T-cell (primary cell): ENCODE data around the gene HMX2. TPM values are rescaled to one million over a fixed set of nuclear protein-coding genes. Genes with fewer than 3 reads are reported as not detected.

ENCODE experiments used
- ATAC-seq, 4 experiments: fragments of 200-7000 bp in 3 of 4; fragments of 150-1000 bp in 1 of 4; cut with Tn5 transposase; replicated peaks in 1 of 4; 1 replicate in 3 of 4; 2 replicates in 1 of 4; pipeline ENCODE4 v1.10.0; 2021; ENCODE audit warnings: moderate library complexity in 3 of 4, mild to moderate bottlenecking in 2 of 4, moderate number of reproducible peaks in 1 of 4
- CTCF ChIA-PET, 2 donors: fragments of 300-600 bp; sonication (Branson Sonifier 250); formaldehyde crosslinking; loops; one replicate each; lab custom pipeline; 2022; ENCODE audit warnings: antibody characterized with exemption in 2 of 2; lab: Charles Lee
- POLR2A ChIA-PET, 2 donors: fragments of 300-600 bp; sonication (Branson Sonifier 250); formaldehyde crosslinking; loops; one replicate each; lab custom pipeline; 2022; ENCODE audit warnings: antibody characterized with exemption in 2 of 2; lab: Charles Lee
- DNase-seq, 35 experiments: peaks; one replicate each; pipeline versions ENCODE4 v3.0.0 to v3.0.0-alpha.2; 2013 to 2023
- H3K27ac ChIP-seq: one replicate; pipeline ENCODE4 v1.5.1; 2013; ENCODE audit warnings: low read length
- H3K27me3 ChIP-seq, 2 experiments: replicated peaks in 1 of 2; 1 replicate in 1 of 2; 2 replicates in 1 of 2; pipeline versions ENCODE4 v1.6.1 to v1.7.0; 2013; ENCODE audit warnings: low read length in 1 of 2, mixed read lengths in 1 of 2; ENCODE audit not compliant: control insufficient read depth in 2 of 2, insufficient read depth in 2 of 2; ENCODE audit errors: extremely low read depth in 1 of 2
- H3K36me3 ChIP-seq, 2 donors: 1 replicate in 1 of 2; 2 replicates in 1 of 2; pipeline versions ENCODE4 v1.6.1 to v1.7.0; 2013; ENCODE audit warnings: low read length in 1 of 2; ENCODE audit not compliant: control insufficient read depth in 2 of 2, insufficient read depth in 1 of 2; ENCODE audit errors: extremely low read depth in 1 of 2
- H3K4me1 ChIP-seq, 2 experiments: 1 replicate in 1 of 2; 2 replicates in 1 of 2; pipeline versions ENCODE4 v1.6.1 to v1.7.0; 2013; ENCODE audit warnings: low read length in 2 of 2, mixed read lengths in 1 of 2; ENCODE audit not compliant: insufficient read depth in 2 of 2, control insufficient read depth in 1 of 2; ENCODE audit errors: extremely low read depth in 1 of 2
- H3K4me3 ChIP-seq, 2 donors: 1 replicate in 1 of 2; 2 replicates in 1 of 2; pipeline versions ENCODE4 v1.5.1 to v1.7.0; 2013; ENCODE audit warnings: mild to moderate bottlenecking in 2 of 2, low read length in 1 of 2, moderate library complexity in 1 of 2; ENCODE audit not compliant: control insufficient read depth in 1 of 2; ENCODE audit errors: extremely low read depth in 1 of 2
- H3K9me3 ChIP-seq: 2 replicates; pipeline ENCODE4 v1.7.0; 2013
- H3K27ac Mint-ChIP-seq, 2 donors: one replicate each; pipeline ENCODE4 v1.8.0; 2020 to 2021; ENCODE audit warnings: mild to moderate bottlenecking in 2 of 2, mixed read lengths in 2 of 2
- H3K27me3 Mint-ChIP-seq, 2 donors: one replicate each; pipeline ENCODE4 v1.8.0; 2021 to 2022; ENCODE audit warnings: mixed read lengths in 2 of 2
- H3K36me3 Mint-ChIP-seq: one replicate; pipeline ENCODE4 v1.8.0; 2021; ENCODE audit warnings: mixed read lengths
- H3K4me1 Mint-ChIP-seq, 3 donors: one replicate each; pipeline ENCODE4 v1.8.0; 2020 to 2022; ENCODE audit warnings: mixed read lengths in 3 of 3, mild to moderate bottlenecking in 1 of 3
- H3K4me3 Mint-ChIP-seq, 3 donors: one replicate each; pipeline ENCODE4 v1.8.0; 2020 to 2022; ENCODE audit warnings: mild to moderate bottlenecking in 3 of 3, mixed read lengths in 3 of 3, moderate library complexity in 3 of 3
- H3K9me3 Mint-ChIP-seq, 3 donors: one replicate each; pipeline ENCODE4 v1.8.0; 2020 to 2022; ENCODE audit warnings: mixed read lengths in 3 of 3
- WGBS: methylation state at CpG from one replicate; pipeline ENCODE4 v1.1.5; 2013; ENCODE audit warnings: missing lambda C conversion rate; ENCODE audit not compliant: insufficient coverage; 5-methylcytosine and 5-hydroxymethylcytosine counted together
- total RNA-seq, 35 experiments: library from RNA in 6 of 35; stranded (reverse) in 6 of 35; fragments of 120-200 nt in 1 of 35; gene quantifications; one replicate each; pipeline versions ENCODE4 v1.2.1 to v1.2.4 and lab custom pipeline; 2013 to 2026

The HMX2 gene
- total RNA-seq, 5 donors from 2014 or later (not counting 1 experiment from before 2014, with no cell fraction given): not detected

DNA sequence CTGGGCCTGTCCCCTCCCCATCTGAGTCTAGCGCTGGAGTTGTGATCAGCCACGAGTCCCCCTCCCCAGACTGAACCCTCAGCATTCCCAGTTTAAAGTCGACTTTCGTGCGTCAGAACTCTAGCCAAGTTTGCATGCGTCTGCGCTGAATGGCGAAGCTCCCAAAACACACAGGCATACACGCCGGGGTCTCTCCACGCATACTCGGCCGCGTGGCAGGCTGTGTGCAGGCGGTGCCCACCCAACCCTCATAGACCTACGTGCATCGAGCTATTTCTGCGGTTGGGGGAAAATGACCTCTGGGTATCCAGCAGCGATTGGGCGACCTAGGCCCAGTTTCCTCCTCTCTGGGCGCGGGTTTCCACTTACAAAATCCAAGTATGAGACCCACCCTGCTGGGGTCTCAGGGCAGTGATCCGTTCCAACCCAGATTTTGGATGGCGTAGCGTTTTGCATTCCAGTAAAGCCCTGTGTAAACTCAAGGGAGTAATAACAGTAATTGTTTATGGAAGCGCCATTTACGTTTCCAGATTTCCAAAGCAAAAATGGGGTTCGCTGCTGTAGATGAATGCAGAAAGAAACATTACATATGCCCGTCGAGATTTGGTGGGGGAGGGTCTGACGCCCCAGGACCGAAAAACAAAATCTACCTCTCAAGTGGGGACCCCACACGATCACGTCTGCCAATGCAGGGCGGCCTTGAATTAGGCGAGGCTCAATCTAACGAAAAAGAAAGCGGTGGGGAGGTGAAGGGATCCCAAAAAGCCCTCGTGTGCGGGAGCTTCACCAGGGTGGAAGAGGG lies 14.2 kb upstream of the HMX2 start:
- H3K27ac ChIP-seq: no peak overlapping the region
- H3K9me3 Mint-ChIP-seq: no peaks in the 10 kb centered on the region
- peaks cover 11 to 52% of the 10 kb centered on the region in 2 experiments for H3K4me1 ChIP-seq
- peaks cover 19 to 74% of the 10 kb centered on the region in 2 experiments for H3K27me3 ChIP-seq
- peak overlapping the region in 1 of 2 donors; percentile 55 for H3K4me3 ChIP-seq
- H3K27me3 Mint-ChIP-seq: peaks cover 63 to 78% of the 10 kb centered on the region in 2 donors
- ATAC-seq (no peak), DNase-seq (no peak)
- ChIA-PET POLR2A (no interaction called here), CTCF (interaction anchor here (0.6 to 2.3 kb wide), 11 partner anchors 13 to 427 kb away, joined by 3 to 8 read pairs (median 3); partner anchors contain the start of gene BUB3 (in 1 of the 2))
- peak overlapping the region in 1 of 2 donors; percentile 39 for H3K27ac Mint-ChIP-seq
- H3K36me3 ChIP-seq: no peaks in the 10 kb centered on the region
- peaks cover 35 to 42% (median 38%) of the 10 kb centered on the region in 3 donors for H3K4me1 Mint-ChIP-seq
- no peaks in the 10 kb centered on the region for H3K9me3 ChIP-seq
- WGBS: 13% methylated on average over 30 of the region's 40 CpGs
- H3K4me3 Mint-ChIP-seq: peak overlapping the region; percentile 57 to 81 (median 65)
- H3K36me3 Mint-ChIP-seq: no peaks in the 10 kb centered on the region

DNA sequence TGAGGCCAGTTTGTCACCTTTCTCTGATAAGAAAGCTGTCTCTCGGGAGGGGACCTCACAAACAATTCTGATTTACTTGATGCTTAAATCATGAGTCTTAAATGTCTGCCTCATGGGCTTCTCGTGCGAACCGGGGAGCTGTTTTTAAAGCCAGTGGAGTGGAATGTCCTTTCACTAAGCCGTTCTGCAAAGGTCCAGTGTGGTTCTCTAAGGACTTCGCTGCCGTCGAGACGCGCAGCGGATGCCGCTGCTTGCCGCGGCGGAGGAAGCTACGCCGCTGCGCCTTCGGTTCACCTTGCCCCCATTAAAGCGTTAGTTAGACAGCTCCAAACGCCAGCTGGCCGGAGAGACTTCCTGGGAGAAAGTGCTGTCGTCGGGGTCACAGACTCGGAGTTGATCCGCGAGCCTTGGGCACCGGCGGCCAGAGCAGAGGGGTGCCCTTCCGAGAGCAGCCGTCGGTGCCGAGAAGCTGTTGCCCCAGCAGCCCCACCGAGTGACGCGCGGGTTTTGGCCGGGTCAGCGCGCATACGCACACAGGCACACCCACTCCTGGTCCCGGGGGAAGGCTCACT lies 13.5 kb upstream of the HMX2 start:
- ChIA-PET POLR2A (no interaction called here), CTCF (interaction anchor here (0.6 to 2.3 kb wide), 7 partner anchors 13 to 422 kb away, joined by 3 to 8 read pairs (median 4); partner anchors contain the start of gene BUB3 (in 1 of the 2))
- Mint-ChIP-seq H3K36me3 (no peaks in the 10 kb centered on the region), H3K27me3 (peaks cover 65 to 80% of the 10 kb centered on the region in 2 donors), H3K4me1 (peaks cover 38 to 45% (median 44%) of the 10 kb centered on the region in 3 donors), H3K9me3 (no peaks in the 10 kb centered on the region), H3K4me3 (peak overlapping the region; percentile 51 to 81 (median 57)), H3K27ac (peak overlapping the region in 1 of 2 donors; percentile 39)
- no peak overlapping the region for H3K27ac ChIP-seq
- ATAC-seq (no peak), DNase-seq (peak in 2 of 35 experiments; percentile 19 to 26)
- WGBS: 7% methylated on average over 42 of the region's 42 CpGs
- no peaks in the 10 kb centered on the region for H3K36me3 ChIP-seq
- H3K27me3 ChIP-seq: peaks cover 21 to 77% of the 10 kb centered on the region in 2 experiments
- peak overlapping the region in 1 of 2 donors; percentile 50 for H3K4me3 ChIP-seq
- peaks cover 11 to 54% of the 10 kb centered on the region in 2 experiments for H3K4me1 ChIP-seq
- no peaks in the 10 kb centered on the region for H3K9me3 ChIP-seq

DNA sequence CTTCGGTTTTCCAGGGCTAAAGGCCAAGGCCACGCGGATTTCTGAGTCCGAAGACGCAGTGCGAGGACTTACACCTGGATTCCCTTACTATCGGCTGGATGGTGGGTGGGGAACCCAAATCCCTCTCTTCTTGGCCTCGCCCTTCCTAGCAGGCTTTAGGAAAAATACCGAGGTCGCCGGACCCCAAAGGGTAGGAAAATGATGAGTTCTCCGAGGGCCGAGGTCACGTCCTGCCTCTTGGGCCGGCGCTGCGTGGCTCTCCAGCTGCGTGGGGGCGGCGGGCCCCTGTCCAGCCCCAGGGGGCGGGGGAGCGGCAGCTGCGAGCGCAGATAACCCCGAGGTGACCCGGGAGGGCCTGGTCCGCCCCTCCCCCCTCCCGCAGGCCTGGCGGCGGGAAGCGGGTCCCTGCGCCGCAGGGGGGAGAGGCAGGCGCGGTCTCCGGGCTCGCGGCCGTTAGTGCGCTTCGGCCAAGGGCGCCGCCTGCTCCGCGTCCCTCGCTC lies 13.0 kb upstream of the HMX2 start:
- POLR2A ChIA-PET: no interaction called here
- Histone ChIP-seq H3K4me3 (peak overlapping the region; percentile 44 to 83), H3K27ac (no peak overlapping the region), H3K27me3 (peaks cover 24 to 77% of the 10 kb centered on the region in 2 experiments), H3K9me3 (no peaks in the 10 kb centered on the region), H3K4me1 (peaks cover 15 to 59% of the 10 kb centered on the region in 2 experiments), H3K36me3 (no peaks in the 10 kb centered on the region)
- ATAC-seq (no peak), DNase-seq (peak in 1 of 35 experiments; percentile 12)
- Mint-ChIP-seq H3K27me3 (peaks cover 65 to 80% of the 10 kb centered on the region in 2 donors), H3K27ac (no peak overlapping the region), H3K4me1 (peaks cover 44 to 51% (median 50%) of the 10 kb centered on the region in 3 donors), H3K9me3 (no peaks in the 10 kb centered on the region), H3K4me3 (peak overlapping the region in 2 of 3 donors; percentile 51 to 81), H3K36me3 (no peaks in the 10 kb centered on the region)
- CTCF ChIA-PET: interaction anchor here (1.1 kb wide), 2 partner anchors 15 to 244 kb away, joined by 3 to 4 read pairs; no protein-coding TSS in a partner anchor
- WGBS: 9% methylated on average over 46 of the region's 46 CpGs

DNA sequence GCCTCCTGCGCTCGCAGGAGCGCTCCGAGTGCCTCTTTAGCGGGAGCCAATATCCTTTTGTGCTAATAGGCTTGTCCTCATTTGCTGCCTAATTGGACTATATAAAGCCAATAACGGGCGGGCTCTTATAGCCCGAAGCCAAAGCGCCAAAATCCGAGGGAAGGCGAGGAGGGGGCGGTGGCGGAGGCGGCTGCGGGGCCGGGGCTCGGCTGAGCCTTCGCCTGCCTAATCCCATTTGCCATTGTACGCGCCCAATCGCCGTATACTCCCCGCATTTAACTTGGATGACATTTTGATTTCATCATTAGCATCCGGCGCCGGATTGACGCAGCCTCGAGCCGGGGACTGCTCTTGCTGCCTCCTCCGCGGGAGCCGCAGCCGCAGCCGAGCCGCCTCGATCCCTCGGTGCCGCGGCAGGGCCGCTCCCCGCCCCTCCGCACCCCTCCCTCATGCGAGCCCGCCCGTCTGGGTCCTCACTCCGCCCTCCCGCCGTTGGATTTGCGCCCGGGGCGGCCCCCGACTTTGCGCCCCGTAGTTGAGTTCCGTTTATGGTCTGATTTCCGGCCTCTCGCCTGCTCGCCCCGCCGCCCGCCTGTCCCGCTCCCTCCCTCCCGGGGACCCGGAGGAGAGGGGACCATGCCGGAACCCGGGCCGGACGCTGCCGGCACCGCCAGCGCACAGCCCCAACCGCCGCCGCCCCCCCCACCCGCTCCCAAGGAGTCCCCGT lies 12.4 kb upstream of the HMX2 start, which contains the start of gene HMX3:
TSS of gene HMX3 (plus strand) at position 556 of the 727 bp plus-strand sequence. CDS start at position 637, 81 bp downstream.
- 2% methylated on average over 68 of the region's 76 CpGs for WGBS
- ChIA-PET POLR2A (no interaction called here), CTCF (no interaction called here)
- Histone ChIP-seq H3K27me3 (peaks cover 25 to 82% of the 10 kb centered on the region in 2 experiments), H3K9me3 (no peaks in the 10 kb centered on the region), H3K36me3 (no peaks in the 10 kb centered on the region), H3K4me1 (peaks cover 15 to 63% of the 10 kb centered on the region in 2 experiments), H3K27ac (no peak within 1 kb of the TSS), H3K4me3 (peak within 1 kb of the TSS; percentile 44 to 83)
- H3K4me1 Mint-ChIP-seq: peaks cover 50 to 57% (median 56%) of the 10 kb centered on the region in 3 donors
- DNase-seq (peak in 11 of 35 experiments; percentile 26 to 60 (median 41)), ATAC-seq (peak in 3 of 4 experiments; percentile 23 to 57 (median 32))
- H3K27ac Mint-ChIP-seq: no peak within 1 kb of the TSS
- no peaks in the 10 kb centered on the region for H3K36me3 Mint-ChIP-seq
- H3K9me3 Mint-ChIP-seq: no peaks in the 10 kb centered on the region
- peaks cover 65 to 80% of the 10 kb centered on the region in 2 donors for H3K27me3 Mint-ChIP-seq
- H3K4me3 Mint-ChIP-seq: peak within 1 kb of the TSS; percentile 77 to 81 (median 80)

DNA sequence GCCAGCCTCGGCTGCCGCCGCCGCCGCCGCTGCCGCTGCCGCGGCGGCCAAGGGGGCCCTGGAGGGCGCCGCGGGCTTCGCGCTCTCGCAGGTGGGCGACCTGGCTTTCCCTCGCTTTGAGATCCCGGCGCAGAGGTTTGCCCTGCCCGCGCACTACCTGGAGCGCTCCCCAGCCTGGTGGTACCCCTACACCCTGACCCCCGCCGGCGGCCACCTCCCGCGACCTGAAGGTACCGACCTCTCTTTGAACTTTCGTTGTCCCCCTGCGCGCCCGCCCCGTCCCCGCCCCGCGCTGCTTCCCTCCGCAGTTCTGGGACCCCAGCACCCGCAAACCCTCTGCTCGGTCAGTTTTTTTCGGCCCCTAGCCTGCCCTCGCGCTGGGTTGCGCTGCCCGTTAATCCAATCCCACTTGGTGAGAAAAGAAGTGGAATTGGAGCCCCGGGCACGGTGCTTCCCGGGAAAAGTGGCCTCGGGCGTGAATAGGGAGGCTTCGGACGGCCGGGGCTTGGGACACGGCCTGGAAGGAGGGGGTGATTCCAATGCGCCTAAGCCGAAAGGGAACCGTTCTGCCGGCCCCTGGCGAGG lies 11.6 kb upstream of the HMX2 start:
- WGBS: 2% methylated on average over 58 of the region's 59 CpGs
- CTCF ChIA-PET: no interaction called here

More for the DNA sequence above, 11.6 kb upstream of the HMX2 start:
- no peaks in the 10 kb centered on the region for H3K9me3 ChIP-seq
- DNase-seq: peak in 2 of 35 experiments; percentile 2 to 18
- peak in 1 of 4 experiments; percentile 2 for ATAC-seq
- Mint-ChIP-seq H3K36me3 (no peaks in the 10 kb centered on the region), H3K4me1 (peaks cover 53 to 58% (median 58%) of the 10 kb centered on the region in 3 donors), H3K4me3 (peak overlapping the region; percentile 77 to 81 (median 80)), H3K27ac (no peak overlapping the region), H3K27me3 (peaks cover 67 to 81% of the 10 kb centered on the region in 2 donors), H3K9me3 (no peaks in the 10 kb centered on the region)
- no peak overlapping the region for H3K27ac ChIP-seq
- peaks cover 31 to 87% of the 10 kb centered on the region in 2 experiments for H3K27me3 ChIP-seq
- peaks cover 15 to 63% of the 10 kb centered on the region in 2 experiments for H3K4me1 ChIP-seq
- POLR2A ChIA-PET: no interaction called here
- H3K36me3 ChIP-seq: no peaks in the 10 kb centered on the region
- H3K4me3 ChIP-seq: peak overlapping the region in 1 of 2 donors; percentile 18
